Caco-2 (cell line): ENCODE data around the gene A2M. TPM values are rescaled to one million over a fixed set of nuclear protein-coding genes. Genes with fewer than 3 reads are reported as not detected.

ENCODE experiments used
- BruUV-seq: library from RNA; stranded (reverse); fragments of 400-500 nt; replicated peaks from 2 replicates; lab custom pipeline; 2021; lab: Mats Ljungman, UMichigan
- CTCF ChIA-PET: fragments of 300-600 bp; sonication (Branson Sonifier 250); formaldehyde crosslinking; loops from one replicate; lab custom pipeline; 2022; ENCODE audit warnings: antibody characterized with exemption; lab: Charles Lee
- POLR2A ChIA-PET: fragments of 300-600 bp; sonication (Branson Sonifier 250); formaldehyde crosslinking; loops from one replicate; lab custom pipeline; 2022; ENCODE audit warnings: antibody characterized with exemption; lab: Charles Lee
- DNase-seq, 2 experiments: peaks; one replicate each; pipeline versions ENCODE4 v3.0.0 to v3.0.0-alpha.2; 2020 to 2022
- H3K27me3 ChIP-seq: replicated peaks from 2 replicates; pipeline ENCODE4 v1.6.0; 2011; ENCODE audit warnings: low read length; ENCODE audit not compliant: control insufficient read depth, insufficient read depth
- H3K36me3 ChIP-seq: 2 replicates; pipeline ENCODE4 v1.5.1; 2011; ENCODE audit warnings: low read length; ENCODE audit not compliant: control insufficient read depth, insufficient read depth
- H3K4me1 ChIP-seq: fragments of 250-450 bp; sonication (Bioruptor Pico); 2 replicates; pipeline ENCODE4 v1.5.1; 2020; ENCODE audit warnings: mild to moderate bottlenecking
- H3K4me3 ChIP-seq: 2 replicates; pipeline ENCODE4 v1.5.1; 2011; ENCODE audit warnings: low read depth, mild to moderate bottlenecking, control low read depth, low read length
- H3K9me3 ChIP-seq: fragments of 250-450 bp; sonication (Bioruptor Pico); 2 replicates; pipeline ENCODE4 v1.5.1; 2020; ENCODE audit warnings: mild to moderate bottlenecking, moderate library complexity
- H3K27ac Mint-ChIP-seq: one replicate; pipeline ENCODE4 v1.8.0; 2022; ENCODE audit warnings: mixed read lengths; ENCODE audit not compliant: unreplicated experiment
- H3K27me3 Mint-ChIP-seq: one replicate; pipeline ENCODE4 v1.8.0; 2022; ENCODE audit warnings: mixed read lengths; ENCODE audit not compliant: insufficient read depth, unreplicated experiment
- H3K36me3 Mint-ChIP-seq: one replicate; pipeline ENCODE4 v1.8.0; 2022; ENCODE audit warnings: mild to moderate bottlenecking, mixed read lengths; ENCODE audit not compliant: insufficient read depth, unreplicated experiment
- H3K4me1 Mint-ChIP-seq: one replicate; pipeline ENCODE4 v1.8.0; 2022; ENCODE audit warnings: low read depth, mixed read lengths; ENCODE audit not compliant: unreplicated experiment
- H3K4me3 Mint-ChIP-seq: one replicate; pipeline ENCODE4 v1.8.0; 2022; ENCODE audit warnings: mild to moderate bottlenecking, moderate library complexity, mixed read lengths; ENCODE audit not compliant: unreplicated experiment
- H3K9me3 Mint-ChIP-seq: one replicate; pipeline ENCODE4 v1.8.0; 2022; ENCODE audit warnings: mixed read lengths; ENCODE audit not compliant: unreplicated experiment
- CTCF ChIP-seq, 2 experiments: fragments of 200-600 bp in 1 of 2; IDR thresholded peaks; 1 replicate in 1 of 2; 2 replicates in 1 of 2; pipeline versions ENCODE4 v1.5.1 to v1.8.0; 2011 to 2022; ENCODE audit warnings: antibody characterized with exemption in 1 of 2, control low read depth in 1 of 2, inconsistent platforms in 1 of 2, low read depth in 1 of 2, low read length in 1 of 2, mild to moderate bottlenecking in 1 of 2, moderate library complexity in 1 of 2; ENCODE audit not compliant: insufficient read depth in 1 of 2, severe bottlenecking in 1 of 2, unreplicated experiment in 1 of 2
- intact Hi-C: fragments of 100-400 bp; cut with micrococcal nuclease; formaldehyde crosslinking; loops from one replicate; pipeline ENCODE4 v1.10.0; 2022; ENCODE audit not compliant: unreplicated experiment
- total RNA-seq: library from RNA; stranded (reverse); gene quantifications from 2 replicates; pipeline ENCODE4 v1.2.3, GENCODE V29; 2022

The A2M gene
- total RNA-seq, 1 experiment from 2014 or later, result 1.00 TPM

- Mint-ChIP-seq H3K27ac (no peak overlapping the region), H3K9me3 (peaks cover 65% of the 10 kb centered on the region), H3K4me3 (no peak overlapping the region), H3K27me3 (no peaks in the 10 kb centered on the region), H3K36me3 (peaks cover 3% of the 10 kb centered on the region), H3K4me1 (peaks cover 23% of the 10 kb centered on the region)
- Histone ChIP-seq H3K36me3 (peaks cover 2% of the 10 kb centered on the region; the same call in 1 of the 2 replicates), H3K4me1 (peaks cover 33% of the 10 kb centered on the region), H3K4me3 (no peak overlapping the region), H3K27me3 (no peaks in the 10 kb centered on the region), H3K9me3 (peaks cover 19% of the 10 kb centered on the region)
- intact Hi-C loops, result no loop called here
- DNase-seq, result no peak
- no TSS peak for BruUV-seq
- CTCF ChIA-PET, result no interaction called here
- POLR2A ChIA-PET, result no interaction called here
- no peak for TF ChIP-seq CTCF (IDR thresholded peaks at IDR 0.05; ENCODE audit: insufficient read depth in 1 of 2, low read depth in 1 of 2, low read length in 1 of 2, severe bottlenecking in 1 of 2, unreplicated experiment in 1 of 2)
These were observed 14.5 kb upstream of the A2M start for GRCh38 chr12:9130244-9130643.

- BruUV-seq, result no TSS peak
- POLR2A ChIA-PET, result no interaction called here
- peaks cover 23% of the 10 kb centered on the region for H3K4me1 ChIP-seq
These were observed 12.4 kb upstream of the A2M start for GRCh38 chr12:9127936-9128663.

GRCh38 chr12:9127484-9127883 lies 11.8 kb upstream of the A2M start:
- Histone ChIP-seq H3K4me3 (no peak overlapping the region), H3K27me3 (no peaks in the 10 kb centered on the region), H3K36me3 (peaks cover 2% of the 10 kb centered on the region; the same call in 1 of the 2 replicates), H3K4me1 (peaks cover 18% of the 10 kb centered on the region), H3K9me3 (peaks cover 19% of the 10 kb centered on the region)
- Mint-ChIP-seq H3K27me3 (no peaks in the 10 kb centered on the region), H3K4me3 (no peak overlapping the region), H3K9me3 (peaks cover 37% of the 10 kb centered on the region), H3K36me3 (no peaks in the 10 kb centered on the region), H3K4me1 (peaks cover 9% of the 10 kb centered on the region), H3K27ac (peak overlapping the region; percentile 3)
- POLR2A ChIA-PET, result no interaction called here
- BruUV-seq, result no TSS peak
- CTCF ChIA-PET, result no interaction called here
- no peak for DNase-seq
- intact Hi-C loops, result no loop called here
- no peak for TF ChIP-seq CTCF (IDR thresholded peaks at IDR 0.05; ENCODE audit: insufficient read depth in 1 of 2, low read depth in 1 of 2, low read length in 1 of 2, severe bottlenecking in 1 of 2, unreplicated experiment in 1 of 2)

More at GRCh38 chr12:9127936-9128663, 12.4 kb upstream of the A2M start:
- Histone ChIP-seq H3K27me3 (no peaks in the 10 kb centered on the region), H3K9me3 (peaks cover 19% of the 10 kb centered on the region), H3K36me3 (peaks cover 2% of the 10 kb centered on the region; the same call in 1 of the 2 replicates), H3K4me3 (no peak overlapping the region)
- intact Hi-C loops, result no loop called here
- DNase-seq, result no peak
- Mint-ChIP-seq H3K4me1 (peaks cover 15% of the 10 kb centered on the region), H3K36me3 (no peaks in the 10 kb centered on the region), H3K27ac (peak overlapping the region; percentile 3), H3K9me3 (peaks cover 43% of the 10 kb centered on the region), H3K4me3 (no peak overlapping the region), H3K27me3 (no peaks in the 10 kb centered on the region)
- CTCF ChIA-PET, result no interaction called here
- no peak for TF ChIP-seq CTCF (IDR thresholded peaks at IDR 0.05; ENCODE audit: insufficient read depth in 1 of 2, low read depth in 1 of 2, low read length in 1 of 2, severe bottlenecking in 1 of 2, unreplicated experiment in 1 of 2)
